ENCODE data around the gene DDX56.
"Not testable (repeated sequence)": the region's sequence is repeated elsewhere in the genome, so short reads cannot be mapped to it uniquely, and the experiment has no call there.

DDX56 gene

DNA sequence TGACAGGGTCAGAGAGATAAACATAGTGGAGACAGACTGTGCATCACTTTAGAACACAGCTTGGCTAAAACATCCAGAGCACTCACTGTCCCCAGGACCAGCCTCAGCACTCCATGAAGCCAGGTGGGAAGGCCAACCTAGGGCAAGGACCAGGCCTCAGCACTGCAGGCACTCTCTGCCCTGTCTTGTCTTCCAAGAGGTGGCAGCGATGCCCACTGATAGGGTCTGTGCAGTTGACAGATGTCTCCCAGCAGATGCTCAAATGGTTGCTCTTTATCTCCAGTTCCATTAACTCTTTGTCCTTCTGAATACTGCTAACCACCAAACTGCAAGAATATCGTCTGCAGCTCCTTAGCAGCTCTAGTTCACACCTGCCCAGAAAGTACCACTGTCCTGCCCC lies 9.1 kb downstream of the DDX56 start:
- no peak for DNase-seq (ENCODE audit: low read depth in 1 of 2, low spot score in 1 of 2)

GRCh38 chr7:44563171-44563679 lies 10.5 kb downstream of the DDX56 start:
- no peak for DNase-seq (ENCODE audit: low read depth in 1 of 2, low spot score in 1 of 2)

GRCh38 chr7:44562622-44562962 lies 11.1 kb downstream of the DDX56 start:
- not testable (repeated sequence) for DNase-seq (ENCODE audit: low read depth in 1 of 2, low spot score in 1 of 2)

DNA sequence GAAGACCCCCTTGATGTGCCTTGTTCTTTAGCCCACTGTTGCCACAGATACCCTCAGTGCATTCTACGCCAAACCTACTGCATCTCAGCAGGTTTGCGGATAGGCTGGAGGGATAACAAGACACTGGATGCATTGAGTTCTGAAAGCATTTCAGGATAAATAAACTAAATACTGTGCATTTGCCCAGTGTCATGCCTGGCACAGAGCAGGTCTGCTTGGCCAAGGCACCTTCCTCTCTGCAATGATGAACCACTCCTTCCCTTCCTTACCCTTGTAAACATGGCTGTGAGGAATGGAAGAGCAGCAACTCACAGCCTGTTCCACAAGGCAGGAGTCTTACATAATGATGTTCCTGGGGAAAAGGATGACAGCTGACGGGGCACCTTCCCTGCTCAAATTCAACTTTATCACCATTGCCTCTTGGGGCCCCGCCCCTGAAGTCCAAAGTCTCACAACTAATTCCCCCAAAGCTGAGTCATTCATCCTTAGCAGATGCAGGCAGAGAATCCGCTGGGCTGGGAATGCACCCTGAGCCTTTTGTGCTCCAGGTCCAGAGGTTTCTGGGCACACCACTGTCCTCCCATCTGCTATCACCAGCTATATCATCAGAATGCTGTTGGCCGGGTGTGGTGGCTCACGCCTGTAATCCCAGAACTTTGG lies 11.6 kb downstream of the DDX56 start:
- DNase-seq (ENCODE audit: low read depth in 1 of 2, low spot score in 1 of 2), result no peak

DNA sequence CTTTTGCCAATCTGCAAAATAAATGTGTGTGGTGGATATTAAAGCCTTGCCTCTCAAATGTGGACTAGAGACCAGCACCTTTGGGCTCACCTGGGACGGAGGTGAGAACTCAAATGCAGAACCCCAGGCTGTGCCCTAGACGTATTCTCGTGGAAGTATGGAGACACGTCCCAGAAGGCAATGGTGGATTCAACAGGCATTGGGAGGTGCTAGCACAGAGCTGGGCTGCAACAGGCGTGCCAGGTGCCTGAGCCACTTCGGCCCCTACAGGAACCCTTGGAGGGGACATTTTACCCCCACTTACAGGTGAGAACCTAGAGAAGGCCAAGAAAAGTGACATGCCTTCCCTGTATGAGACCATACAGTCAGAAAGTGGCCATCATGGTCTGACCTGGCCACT lies 12.2 kb downstream of the DDX56 start:
- no peak for DNase-seq (ENCODE audit: low read depth in 1 of 2, low spot score in 1 of 2)

- no peak for DNase-seq (ENCODE audit: low read depth in 1 of 2, low spot score in 1 of 2)
These were observed 14.2 kb downstream of the DDX56 start for GRCh38 chr7:44559485-44559884.

DNA sequence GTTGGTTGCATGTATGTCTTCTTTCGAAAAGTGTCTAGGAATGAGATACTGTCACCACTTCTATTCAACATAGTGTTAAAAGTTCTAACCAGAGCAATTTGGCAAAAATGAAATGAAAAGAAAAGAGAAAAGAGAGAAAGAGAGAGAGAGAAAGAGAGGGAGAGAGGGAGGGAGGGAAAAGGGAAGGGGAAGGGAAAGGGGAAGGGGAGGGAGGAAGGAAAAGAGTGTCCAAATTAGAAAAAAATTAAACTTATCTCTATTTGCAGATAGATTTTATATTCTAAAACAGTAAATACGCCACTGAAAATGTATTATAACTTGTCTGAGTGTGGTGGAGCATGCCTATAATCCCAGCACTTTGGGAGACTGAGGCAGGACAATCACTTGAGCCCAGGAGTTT lies 16.2 kb downstream of the DDX56 start:
- DNase-seq (ENCODE audit: low read depth in 1 of 2, low spot score in 1 of 2), result no peak

DNA sequence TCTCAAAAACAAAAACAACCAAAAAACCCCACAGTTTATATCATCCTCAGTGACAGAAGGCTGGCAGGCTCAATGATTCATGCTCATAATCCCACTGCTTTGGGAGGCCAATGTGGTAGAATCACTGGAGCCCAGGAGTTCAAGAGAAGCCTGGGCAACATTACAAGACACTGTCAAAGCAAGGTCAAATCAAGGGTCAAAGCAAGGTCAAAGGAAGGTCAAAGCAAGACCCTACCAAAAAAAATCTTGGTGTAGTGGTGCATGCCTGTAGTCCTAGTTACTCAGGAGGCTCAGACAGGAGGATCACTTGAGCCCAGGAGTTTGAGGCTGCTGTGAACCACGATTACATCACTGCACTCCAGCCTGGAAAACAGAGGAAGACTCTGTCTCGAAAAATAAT lies 18.4 kb downstream of the DDX56 start:
- no peak for DNase-seq (ENCODE audit: low read depth in 1 of 2, low spot score in 1 of 2)

GRCh38 chr7:44552473-44553005 lies 21.2 kb downstream of the DDX56 start:
- not testable (repeated sequence) for DNase-seq (ENCODE audit: low read depth in 1 of 2, low spot score in 1 of 2)

GRCh38 chr7:44549457-44549856 lies 24.3 kb downstream of the DDX56 start:
- no peak for DNase-seq (ENCODE audit: low read depth in 1 of 2, low spot score in 1 of 2)

DNA sequence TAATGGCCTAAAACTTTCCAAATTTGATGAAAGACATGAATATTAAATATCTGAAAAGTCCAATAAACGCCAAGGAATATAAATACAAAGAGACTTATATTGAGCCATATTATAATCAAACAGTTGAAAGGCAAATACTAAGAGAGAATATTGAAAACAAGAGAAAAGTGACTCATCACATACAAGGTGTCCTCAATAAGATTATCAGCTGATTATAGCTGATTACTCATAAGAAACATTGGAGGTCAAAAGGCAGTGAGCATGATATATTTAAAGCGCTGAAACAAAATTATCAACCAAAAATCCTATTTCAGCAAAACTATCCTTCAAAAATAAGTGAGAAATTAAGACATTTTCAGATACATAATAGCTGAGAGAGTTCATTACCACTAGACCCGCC lies 24.8 kb downstream of the DDX56 start:
- DNase-seq (ENCODE audit: low read depth in 1 of 2, low spot score in 1 of 2), result no peak

DNA sequence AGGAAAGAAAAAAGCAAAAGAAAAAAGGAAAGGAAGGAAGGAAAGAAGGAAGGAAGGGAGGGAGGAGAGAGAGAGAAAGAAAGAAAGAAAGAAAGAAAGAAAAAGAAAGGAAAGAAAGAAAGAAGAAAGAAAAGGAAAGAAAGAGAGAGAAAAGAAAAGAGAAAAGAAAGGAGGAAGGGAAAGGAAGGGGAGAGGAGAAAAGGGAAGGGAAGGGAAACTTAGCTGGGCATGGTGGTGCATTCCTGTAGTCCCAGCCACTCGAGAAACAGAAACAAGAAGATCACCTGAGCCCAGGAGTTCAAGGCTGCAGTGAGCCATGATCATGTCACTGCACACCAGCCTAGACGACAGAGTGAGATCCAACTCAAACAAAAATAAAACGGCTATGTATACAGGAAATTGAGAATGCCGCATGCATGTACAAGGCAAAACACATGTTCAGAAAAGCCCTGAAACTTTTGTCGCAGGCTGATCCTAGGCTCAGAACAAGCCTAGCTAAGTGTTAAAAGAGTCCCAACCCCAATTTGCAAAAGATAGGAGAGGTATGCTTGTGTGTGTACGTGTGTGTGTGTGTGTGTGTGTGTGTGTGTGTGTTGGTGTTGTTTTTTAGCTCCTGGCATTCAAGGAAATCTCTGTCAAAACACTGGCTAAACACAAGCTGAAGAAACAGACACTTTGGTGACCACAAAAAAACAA lies 26.0 kb downstream of the DDX56 start:
- no peak for DNase-seq (ENCODE audit: low read depth in 1 of 2, low spot score in 1 of 2)

GRCh38 chr7:44541876-44542610 lies 31.7 kb downstream of the DDX56 start:
- DNase-seq (ENCODE audit: low read depth in 1 of 2, low spot score in 1 of 2), result no peak

DNA sequence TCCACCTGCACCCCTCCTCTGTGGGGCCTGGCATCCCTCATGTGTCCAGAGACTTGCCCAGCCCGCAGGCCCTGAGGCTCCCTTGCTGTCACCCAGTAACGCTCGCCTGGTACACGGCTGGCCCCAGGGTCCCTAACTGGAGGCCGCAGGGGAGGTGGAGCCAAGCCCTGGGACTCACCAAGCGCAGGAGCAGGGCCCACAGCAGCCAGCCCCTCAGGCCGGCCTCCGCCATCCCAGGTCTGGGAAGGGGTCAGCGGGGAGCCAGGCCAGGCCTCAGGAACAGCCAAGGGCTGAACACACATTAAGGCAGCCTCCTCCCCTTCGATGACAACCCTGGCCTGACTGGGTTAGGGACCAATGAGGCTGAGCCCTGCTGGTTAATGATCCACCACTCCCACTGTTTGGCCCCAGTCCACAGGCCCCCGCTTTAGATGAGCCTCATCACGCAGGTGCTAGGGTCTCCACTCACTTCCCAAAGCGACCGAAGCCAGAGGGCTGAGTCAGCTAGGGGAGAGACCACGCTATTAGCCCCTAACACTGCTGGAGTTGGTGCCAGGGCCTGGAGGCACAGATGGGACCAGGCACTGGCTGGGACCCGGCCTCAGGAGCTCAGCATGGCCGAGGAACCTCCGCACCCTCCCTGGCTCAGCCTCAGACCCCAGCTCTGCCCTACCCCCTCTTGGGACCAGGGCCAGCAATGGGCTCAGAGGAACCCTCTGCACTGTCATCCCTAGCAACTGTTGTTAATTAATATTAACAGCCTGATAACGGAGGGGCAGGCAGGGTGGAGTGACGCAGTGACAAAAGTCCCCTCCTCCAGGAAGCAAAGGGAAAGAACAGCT lies 32.5 kb downstream of the DDX56 start, which contains the start of gene NPC1L1:
TSS of gene NPC1L1 (minus strand) at position 303 of the 842 bp plus-strand sequence. CDS start at position 232, 71 bp downstream.
- DNase-seq (ENCODE audit: low read depth in 1 of 2, low spot score in 1 of 2), result no peak

- DNase-seq (ENCODE audit: low read depth in 1 of 2, low spot score in 1 of 2), result no peak
These were observed 33.1 kb downstream of the DDX56 start for GRCh38 chr7:44540592-44541027.

DNA sequence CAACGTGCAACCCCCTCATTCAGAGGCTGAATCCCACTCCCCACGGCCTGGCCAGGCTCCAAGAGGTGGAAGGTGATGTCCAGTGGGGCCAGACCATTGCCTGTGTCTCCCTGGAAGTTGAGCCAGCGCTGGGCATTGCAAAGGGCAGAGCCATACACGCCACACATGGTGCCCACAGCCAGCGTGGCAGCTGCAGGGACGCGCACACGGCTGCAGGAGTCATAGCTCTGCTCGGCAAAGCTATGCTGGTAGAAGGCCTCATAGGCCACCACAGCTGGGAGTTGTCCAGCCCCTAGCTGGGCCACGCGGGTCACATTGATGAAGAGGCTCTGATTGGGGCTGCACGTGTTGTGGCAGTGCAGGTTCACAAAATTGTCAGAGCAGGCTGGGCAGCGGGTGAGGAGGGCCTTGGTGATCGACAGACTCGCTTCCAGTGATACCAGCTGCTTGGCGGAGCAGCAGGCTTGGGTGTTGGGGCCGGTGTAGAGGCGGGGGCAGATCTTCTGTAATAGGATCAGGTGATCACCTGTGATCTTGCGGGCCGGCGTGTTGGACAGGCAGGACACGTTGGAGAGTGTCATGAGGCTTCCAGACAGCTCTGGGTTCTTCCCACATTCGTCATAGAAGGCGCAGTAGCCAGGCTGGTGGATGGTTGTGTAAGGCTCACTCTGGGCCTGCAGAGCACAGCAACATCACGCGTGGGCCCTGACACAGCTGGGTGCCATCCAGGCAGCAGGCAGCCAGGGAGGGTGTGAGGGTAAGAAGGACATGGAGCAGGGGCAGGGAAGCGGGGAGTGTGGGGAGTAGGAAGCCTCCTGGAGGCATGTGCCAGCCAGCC lies 33.8 kb downstream of the DDX56 start:
- DNase-seq (ENCODE audit: low read depth in 1 of 2, low spot score in 1 of 2), result no peak

- DNase-seq (ENCODE audit: low read depth in 1 of 2, low spot score in 1 of 2), result no peak
These were observed 34.7 kb downstream of the DDX56 start for GRCh38 chr7:44538798-44539668.

- DNase-seq (ENCODE audit: low read depth in 1 of 2, low spot score in 1 of 2), result no peak
These were observed 35.5 kb downstream of the DDX56 start for GRCh38 chr7:44538093-44538797.
